HL-60 (cell line): ENCODE measurements around the gene ZNRD2.
A peak's percentile ranks its signal among the peaks of the same experiment; 100 is the strongest.
"Not testable (repeated sequence)": the region's sequence is repeated elsewhere in the genome, so short reads cannot be mapped to it uniquely, and the experiment has no call there.

Experiments used
- DNase-seq, 2 experiments: peaks; one replicate each; pipeline ENCODE4 v3.0.0-alpha.2; 2010 to 2020; ENCODE audit warnings: low read depth in 1 of 2, low spot score in 1 of 2
- H3K27ac ChIP-seq: fragments of 250-450 bp; sonication (Bioruptor Pico); replicated peaks from 2 replicates; pipeline ENCODE4 v1.5.1; 2020; ENCODE audit warnings: mild to moderate bottlenecking, moderate library complexity
- H3K27me3 ChIP-seq: fragments of 250-450 bp; sonication (Bioruptor Pico); 2 replicates; pipeline ENCODE4 v1.5.1; 2021; ENCODE audit warnings: mild to moderate bottlenecking, moderate library complexity; ENCODE audit not compliant: insufficient read depth, poor library complexity, severe bottlenecking
- H3K4me3 ChIP-seq: replicated peaks from 2 replicates; pipeline ENCODE4 v1.5.1; 2011; ENCODE audit warnings: mild to moderate bottlenecking, control low read depth, low read length; ENCODE audit not compliant: insufficient read depth
- CTCF ChIP-seq: IDR thresholded peaks from one replicate; pipeline ENCODE4 v1.5.1; 2011; ENCODE audit warnings: low read length, control low read depth, inconsistent platforms; ENCODE audit not compliant: insufficient read depth
- GABPA ChIP-seq: IDR thresholded peaks from 2 replicates; pipeline ENCODE4 v1.6.1; 2012; ENCODE audit warnings: low read depth
- POLR2AphosphoS5 ChIP-seq: IDR thresholded peaks from 2 replicates; pipeline ENCODE4 v1.6.1; 2012; ENCODE audit warnings: low read depth
- REST ChIP-seq: IDR thresholded peaks from 2 replicates; pipeline ENCODE4 v1.6.1; 2012; ENCODE audit warnings: low read depth; ENCODE audit not compliant: insufficient replicate concordance
- SPI1 ChIP-seq: IDR thresholded peaks from 2 replicates; pipeline ENCODE4 v1.6.1; 2012; ENCODE audit warnings: low read depth, mild to moderate bottlenecking, borderline replicate concordance

Gene ZNRD2

GRCh38 chr11:65562020-65562419 lies 8.3 kb upstream of the ZNRD2 start:
- DNase-seq: no peak
- Histone ChIP-seq H3K27ac (no peak overlapping the region), H3K4me3 (no peak overlapping the region), H3K27me3 (no peaks in the 10 kb centered on the region)
- TF ChIP-seq SPI1 (no peak), POLR2AphosphoS5 (no peak)

GRCh38 chr11:65562788-65563187 lies 7.5 kb upstream of the ZNRD2 start:
- Histone ChIP-seq H3K27me3 (no peaks in the 10 kb centered on the region), H3K4me3 (no peak overlapping the region), H3K27ac (no peak overlapping the region)
- no peak for DNase-seq
- TF ChIP-seq SPI1 (no peak), REST (no peak)

- no peak for TF ChIP-seq REST
- TF ChIP-seq GABPA: no peak
- TF ChIP-seq POLR2AphosphoS5: no peak
- TF ChIP-seq SPI1: no peak
- no peak for TF ChIP-seq CTCF
- DNase-seq: no peak
- no peak overlapping the region for H3K4me3 ChIP-seq
- H3K27ac ChIP-seq: no peak overlapping the region
- H3K27me3 ChIP-seq: no peaks in the 10 kb centered on the region
These were observed 6.7 kb upstream of the ZNRD2 start for GRCh38 chr11:65563601-65564000.

GRCh38 chr11:65564879-65565559 lies 5.3 kb upstream of the ZNRD2 start:
- not testable (repeated sequence) for DNase-seq, H3K27ac ChIP-seq, H3K27me3 ChIP-seq

GRCh38 chr11:65565624-65566453 lies 4.4 kb upstream of the ZNRD2 start:
- Histone ChIP-seq H3K27ac (no peak overlapping the region), H3K27me3 (no peaks in the 10 kb centered on the region), H3K4me3 (no peak overlapping the region)
- no peak for TF ChIP-seq CTCF
- TF ChIP-seq SPI1: peak; percentile 64; the same call in 1 of the 2 replicates
- DNase-seq: no peak

More at GRCh38 chr11:65564879-65565559, 5.3 kb upstream of the ZNRD2 start:
- H3K4me3 ChIP-seq: not testable (repeated sequence)
